CD4-positive, alpha-beta T cell treated with Interleukin-15 for 1 hour (primary cell): Measurements from ENCODE around the gene CHST11.

ENCODE experiments used
- DNase-seq: peaks from one replicate; pipeline ENCODE4 v3.0.0-alpha.2; 2020

The CHST11 gene

GRCh38 chr12:104657726-104658484 is 201.2 kb downstream of the CHST11 start:
- DNase-seq = no peak

- DNase-seq = no peak
These were observed 202.3 kb downstream of the CHST11 start for GRCh38 chr12:104659058-104659457.

GRCh38 chr12:104662203-104662602 is 205.5 kb downstream of the CHST11 start:
- no peak for DNase-seq

- no peak for DNase-seq
These were observed 206.2 kb downstream of the CHST11 start for GRCh38 chr12:104662908-104663307.

DNA sequence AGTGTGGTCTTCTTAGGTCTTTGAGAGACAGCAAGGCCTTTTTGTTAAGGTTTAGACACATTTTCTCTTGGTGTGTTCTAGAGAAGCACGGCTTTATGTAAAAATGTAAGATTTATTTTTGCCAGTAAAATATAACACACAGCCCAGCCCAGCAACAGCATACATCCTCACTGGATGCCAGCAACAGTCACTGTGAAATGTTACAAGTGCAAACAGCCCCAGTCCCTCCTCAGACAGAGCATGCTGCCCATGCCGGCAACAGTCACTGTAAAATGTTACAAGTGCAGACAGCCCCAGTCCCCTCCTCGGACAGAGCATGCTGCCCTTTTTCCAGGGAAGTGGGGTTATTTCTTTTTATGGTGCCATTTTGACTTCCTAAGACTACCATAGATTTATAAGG is 207.6 kb downstream of the CHST11 start:
- no peak for DNase-seq

- no peak for DNase-seq
These were observed 208.5 kb downstream of the CHST11 start for GRCh38 chr12:104665296-104665695.

GRCh38 chr12:104667139-104667538 is 210.4 kb downstream of the CHST11 start:
- DNase-seq = no peak

GRCh38 chr12:104668274-104668718 is 211.5 kb downstream of the CHST11 start:
- peak; percentile 24 for DNase-seq

GRCh38 chr12:104669089-104669721 is 212.5 kb downstream of the CHST11 start:
- DNase-seq = no peak

- peak; percentile 49 for DNase-seq
These were observed 213.1 kb downstream of the CHST11 start for GRCh38 chr12:104669851-104670337.

GRCh38 chr12:104670439-104671408 is 214.0 kb downstream of the CHST11 start:
- no peak for DNase-seq

- DNase-seq = peak; percentile 85
These were observed 214.8 kb downstream of the CHST11 start for GRCh38 chr12:104671409-104672095.

GRCh38 chr12:104672096-104672445 is 215.3 kb downstream of the CHST11 start:
- DNase-seq = no peak

- no peak for DNase-seq
These were observed 215.9 kb downstream of the CHST11 start for GRCh38 chr12:104672501-104673265.

DNA sequence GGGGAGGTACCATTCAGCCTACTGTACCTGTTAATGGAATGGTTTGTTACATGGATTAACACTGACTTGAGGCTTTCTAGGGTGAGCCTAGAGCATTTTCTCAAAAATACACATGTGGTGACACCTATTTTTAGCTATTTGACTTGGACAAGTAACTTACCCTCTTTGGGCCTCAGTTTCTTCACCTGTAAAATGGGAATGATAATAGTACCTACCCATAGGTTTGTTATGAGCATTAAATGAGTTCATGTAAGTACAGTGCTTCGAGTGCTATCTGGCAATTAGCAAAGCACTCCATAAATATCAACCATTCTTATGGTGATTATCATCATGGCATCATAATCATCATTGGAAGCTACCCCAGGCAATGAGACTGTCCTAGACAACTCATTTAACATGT is 216.5 kb downstream of the CHST11 start:
- no peak for DNase-seq

- no peak for DNase-seq
These were observed 217.1 kb downstream of the CHST11 start for GRCh38 chr12:104673696-104674482.

GRCh38 chr12:104676636-104677035 is 219.9 kb downstream of the CHST11 start:
- DNase-seq = no peak

GRCh38 chr12:104677441-104678089 is 220.8 kb downstream of the CHST11 start:
- no peak for DNase-seq

- DNase-seq = peak; percentile 33
These were observed 223.3 kb downstream of the CHST11 start for GRCh38 chr12:104680070-104680469.

GRCh38 chr12:104680491-104680890 is 223.7 kb downstream of the CHST11 start:
- DNase-seq = no peak
